ENCODE data around the gene KCNH4.
"Not testable (repeated sequence)": the region's sequence is repeated elsewhere in the genome, so short reads cannot be mapped to it uniquely, and the experiment has no call there.

Gene KCNH4

DNA sequence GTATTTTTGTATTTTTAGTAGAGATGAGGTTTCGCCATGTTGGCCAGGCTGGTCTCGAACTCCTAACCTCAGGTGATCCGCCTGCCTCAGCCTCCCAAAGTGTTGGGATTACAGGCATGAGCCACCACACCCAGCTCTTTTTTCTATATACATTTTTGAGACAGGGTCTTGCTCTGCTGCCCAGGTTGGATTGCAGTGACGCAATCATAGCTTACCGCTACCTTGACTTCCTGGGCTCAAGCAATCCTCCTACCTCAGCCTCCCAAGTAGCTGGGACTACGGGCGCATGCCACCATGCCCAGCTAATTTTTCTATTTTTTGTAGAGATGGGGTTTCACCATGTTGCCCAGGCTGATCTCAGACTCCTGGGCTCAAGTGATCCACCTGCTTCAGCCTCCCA lies 40.3 kb downstream of the KCNH4 start:
- in situ Hi-C loops (cut with MboI; ENCODE audit: low sequenced_read_pairs): not testable (repeated sequence)

DNA sequence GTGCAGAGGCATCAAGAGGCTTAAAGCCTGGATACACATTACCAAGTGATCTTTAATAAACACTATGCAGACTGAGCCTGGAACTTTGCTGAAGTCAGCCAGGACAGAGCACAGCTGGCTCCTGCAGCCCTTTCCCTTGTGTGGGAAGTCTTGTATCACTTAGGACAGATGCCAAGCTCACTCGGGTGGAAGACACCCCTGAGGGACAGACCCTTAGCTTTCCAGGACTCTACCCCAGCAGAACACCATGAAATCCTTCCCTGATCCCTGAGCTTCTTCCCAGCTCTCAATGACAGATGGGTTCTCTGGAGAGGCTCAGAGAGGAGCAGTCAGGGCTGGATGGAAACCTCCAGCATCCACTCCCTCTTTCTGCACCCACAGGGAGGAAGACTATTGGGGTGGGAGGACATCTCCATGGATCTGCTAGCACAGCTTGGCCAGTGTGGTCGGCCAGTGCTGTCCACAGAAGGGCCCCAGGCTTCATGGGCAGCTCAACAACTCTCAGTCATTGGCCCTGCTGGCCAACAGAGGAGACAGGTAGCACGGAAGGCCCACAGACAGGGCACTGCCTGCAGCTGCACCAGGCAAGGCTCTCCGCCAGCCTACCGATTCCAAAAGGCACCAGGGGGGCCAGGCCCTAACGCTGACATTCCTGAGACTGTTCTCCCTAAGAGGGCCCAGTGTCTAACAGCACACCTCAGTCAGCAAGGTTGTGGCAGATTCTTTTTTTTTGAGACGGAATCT lies 42.0 kb downstream of the KCNH4 start:
- in situ Hi-C loops (cut with MboI; ENCODE audit: low sequenced_read_pairs): no loop called here

DNA sequence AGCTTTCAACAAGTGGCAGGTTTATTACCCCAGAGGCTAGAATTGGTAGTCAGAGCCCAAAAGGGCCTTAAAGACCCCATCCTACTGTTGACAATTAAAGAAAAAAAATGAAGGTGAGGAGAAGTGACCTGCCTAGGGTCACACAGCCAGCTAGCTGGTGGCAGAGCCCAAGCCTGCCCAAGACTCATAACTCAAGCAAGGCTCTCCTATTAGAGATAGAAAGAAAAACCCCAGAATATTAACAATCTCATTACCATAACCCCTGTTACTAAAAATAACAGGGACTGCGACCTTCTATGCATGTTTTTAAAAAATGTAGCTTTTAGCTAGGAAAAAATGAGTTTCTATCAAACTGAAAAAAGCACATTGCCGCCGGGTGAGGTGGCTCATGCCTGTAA lies 44.3 kb downstream of the KCNH4 start:
- in situ Hi-C loops (cut with MboI; ENCODE audit: low sequenced_read_pairs): no loop called here

DNA sequence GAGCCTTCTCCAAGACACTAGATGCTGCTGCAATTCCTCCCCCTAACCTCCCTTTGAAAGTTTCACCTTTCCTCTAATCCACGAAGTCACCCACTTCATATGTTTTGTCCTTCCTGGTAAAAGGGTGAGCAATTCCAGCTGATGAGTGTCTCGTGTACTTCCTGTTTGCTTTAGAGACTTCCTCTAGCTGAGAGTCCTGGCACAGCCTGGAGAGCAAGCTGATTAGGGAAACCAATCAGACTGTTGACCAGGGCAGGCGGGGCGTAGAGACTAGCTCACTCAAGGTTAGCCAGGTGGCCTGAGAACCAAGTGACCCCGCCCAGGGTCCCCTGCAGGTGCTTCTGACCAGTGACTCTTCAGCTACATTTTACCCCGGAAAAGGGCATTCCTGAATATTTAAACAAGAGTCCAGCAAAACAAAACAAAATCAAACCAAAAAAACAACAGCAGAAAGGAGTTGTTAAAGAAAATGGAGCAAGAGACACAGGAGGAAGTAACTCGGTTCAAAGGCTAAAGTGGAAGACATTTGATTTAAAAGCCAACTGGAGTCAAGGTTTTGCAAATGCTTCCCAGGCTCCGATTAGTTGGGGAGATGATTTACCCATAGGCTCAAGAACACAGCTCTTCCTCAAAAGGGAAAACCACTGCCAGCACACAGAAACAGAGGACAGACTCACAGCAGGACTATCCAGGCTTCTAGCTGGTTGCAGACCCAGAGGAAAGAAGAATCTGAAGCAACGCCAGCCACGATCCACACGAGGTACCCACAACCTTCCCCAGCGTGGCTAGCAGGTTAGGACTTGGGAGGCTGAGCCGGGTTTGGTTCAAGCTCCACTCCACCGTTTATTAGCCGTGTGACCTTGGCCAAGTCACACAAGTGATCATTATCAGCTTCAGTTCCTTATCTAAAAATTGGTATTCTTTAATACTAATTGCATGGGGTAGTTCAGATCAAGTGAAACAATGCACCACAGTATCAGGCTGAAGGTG lies 45.0 kb downstream of the KCNH4 start:
- in situ Hi-C loops (cut with MboI; ENCODE audit: low sequenced_read_pairs): no loop called here

DNA sequence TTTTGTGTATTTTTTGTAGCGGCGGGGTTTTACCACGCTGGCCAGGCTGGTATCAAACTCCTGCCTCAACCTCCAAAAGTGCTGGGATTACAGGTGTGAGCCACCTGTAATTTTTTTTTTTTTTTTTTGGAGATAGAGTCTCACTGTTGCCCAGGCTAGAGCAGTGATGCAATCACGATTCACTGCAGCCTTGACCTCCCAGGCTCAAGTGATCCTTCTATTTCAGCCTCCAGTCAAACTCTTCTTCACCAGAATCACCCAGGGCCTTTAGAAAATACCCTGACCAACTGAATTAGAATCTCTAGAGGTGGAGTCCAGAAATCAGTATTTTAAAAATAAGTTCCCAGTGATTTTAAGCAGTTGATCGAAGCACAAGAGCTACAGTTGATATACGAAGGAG lies 45.8 kb downstream of the KCNH4 start:
- in situ Hi-C loops (cut with MboI; ENCODE audit: low sequenced_read_pairs): no loop called here

DNA sequence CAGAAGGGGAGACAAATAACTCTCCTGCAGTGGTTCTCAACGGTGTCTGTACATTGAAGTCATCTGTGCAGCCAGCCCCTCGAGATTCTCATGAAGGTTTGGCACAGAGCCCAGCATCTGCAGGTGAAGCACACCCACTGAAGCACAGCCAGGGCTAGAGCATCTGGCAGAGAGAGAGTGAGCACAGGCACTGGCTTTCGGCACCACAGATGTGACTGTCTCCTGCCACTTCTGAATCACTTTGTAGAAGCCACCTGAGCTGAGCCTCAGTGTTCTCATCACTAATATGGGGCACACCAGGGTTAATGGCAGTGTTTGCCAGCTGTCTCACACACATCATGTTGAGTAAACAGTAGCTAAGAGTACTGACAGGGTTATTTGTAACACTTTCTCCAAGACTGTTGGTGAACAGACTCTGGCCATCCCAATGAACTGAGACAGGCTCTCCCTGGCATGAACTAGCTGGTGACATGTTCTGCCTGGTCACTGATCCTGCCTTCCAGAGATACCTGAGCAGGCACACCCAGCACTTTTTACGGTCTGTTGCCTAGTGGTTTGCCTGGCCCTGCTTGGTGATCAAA lies 47.4 kb downstream of the KCNH4 start:
- in situ Hi-C loops (cut with MboI; ENCODE audit: low sequenced_read_pairs): no loop called here

DNA sequence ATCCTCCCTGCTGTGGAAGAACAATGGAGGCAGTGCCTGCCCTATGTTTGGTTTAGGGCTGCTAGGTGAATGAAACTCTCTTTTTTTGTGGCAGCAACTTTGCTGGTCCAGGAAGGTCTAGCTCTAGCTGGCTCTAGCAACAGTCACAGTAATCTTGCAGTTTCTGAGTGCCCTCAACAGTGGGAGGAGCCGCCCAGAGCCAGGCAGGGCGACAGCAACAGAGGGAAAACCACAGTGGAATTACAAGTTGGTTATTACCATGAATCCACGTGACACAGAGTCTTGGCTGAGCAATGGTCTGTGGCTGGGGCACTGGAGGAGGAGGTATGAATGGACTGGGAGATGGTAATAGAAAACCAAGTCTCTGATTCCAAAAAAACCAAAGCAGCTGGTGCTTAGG lies 48.0 kb downstream of the KCNH4 start:
- in situ Hi-C loops (cut with MboI; ENCODE audit: low sequenced_read_pairs): no loop called here

DNA sequence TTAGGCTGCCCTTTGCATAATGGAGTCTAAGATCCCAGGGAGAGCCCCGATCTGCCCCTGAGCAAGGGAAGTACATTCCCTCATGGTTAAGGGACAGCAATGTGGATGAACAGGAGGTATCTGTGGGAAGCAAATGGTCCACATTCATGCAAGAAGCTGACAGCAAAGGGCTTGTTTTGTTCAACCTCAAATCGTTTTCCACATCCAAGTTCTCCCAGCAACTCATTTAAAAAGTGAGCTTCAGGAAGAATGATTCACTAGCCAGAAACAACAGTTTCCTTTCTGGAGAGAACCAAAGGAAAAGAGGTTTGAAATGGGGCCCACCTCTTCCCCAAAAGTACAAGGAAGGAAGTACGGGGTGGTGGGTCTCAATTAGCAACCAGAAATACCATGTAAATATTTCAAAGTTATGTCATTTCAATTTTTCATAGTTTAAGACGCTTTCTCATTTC lies 48.9 kb downstream of the KCNH4 start:
- in situ Hi-C loops (cut with MboI; ENCODE audit: low sequenced_read_pairs): no loop called here

DNA sequence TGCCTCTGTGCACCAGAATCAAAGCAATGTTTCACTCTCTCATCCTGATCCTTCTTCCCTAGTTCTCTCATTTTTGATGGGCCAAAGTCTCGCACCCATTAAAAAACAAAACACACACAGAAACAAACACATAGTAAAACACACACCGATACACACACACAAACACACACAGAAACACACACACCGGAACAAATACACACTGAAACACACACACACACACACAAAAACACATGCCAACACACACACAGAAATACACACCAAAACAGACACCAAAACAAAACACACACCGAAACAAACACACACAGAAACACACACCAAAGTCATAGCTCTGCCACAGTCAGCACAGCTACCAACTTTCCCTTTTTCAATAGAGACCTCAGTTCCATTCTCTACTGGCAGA lies 49.7 kb downstream of the KCNH4 start:
- in situ Hi-C loops (cut with MboI; ENCODE audit: low sequenced_read_pairs): no loop called here

DNA sequence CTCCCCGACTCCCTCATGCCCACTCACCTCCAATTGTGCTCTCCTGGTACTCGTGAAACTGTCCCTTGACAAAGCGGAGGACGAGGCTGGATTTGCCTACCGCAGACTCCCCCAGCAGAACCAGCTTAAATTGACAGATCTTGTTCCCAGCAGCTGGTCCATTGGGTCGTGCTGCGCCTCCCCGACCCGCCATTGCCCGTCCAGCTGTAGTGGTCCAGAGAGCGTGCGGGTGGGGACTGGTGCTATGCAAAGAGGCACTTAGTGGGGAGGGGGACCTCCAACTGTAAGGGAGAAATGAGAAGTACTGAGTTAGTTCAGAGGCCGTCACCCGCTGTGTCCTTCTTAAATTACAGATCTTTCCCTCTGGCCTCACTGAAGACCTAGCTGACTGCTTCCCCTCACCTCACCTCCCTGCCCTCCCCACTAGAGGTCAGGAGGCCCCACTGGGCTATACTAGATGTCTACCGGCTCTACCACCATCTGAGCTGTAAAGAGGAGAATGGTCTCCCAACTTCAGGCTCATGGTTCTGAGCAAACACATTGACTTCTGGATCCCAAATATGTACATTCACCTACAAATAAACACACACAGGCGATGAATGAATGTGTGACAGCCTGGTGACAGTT lies 50.5 kb downstream of the KCNH4 start:
- in situ Hi-C loops (cut with MboI; ENCODE audit: low sequenced_read_pairs): no loop called here

DNA sequence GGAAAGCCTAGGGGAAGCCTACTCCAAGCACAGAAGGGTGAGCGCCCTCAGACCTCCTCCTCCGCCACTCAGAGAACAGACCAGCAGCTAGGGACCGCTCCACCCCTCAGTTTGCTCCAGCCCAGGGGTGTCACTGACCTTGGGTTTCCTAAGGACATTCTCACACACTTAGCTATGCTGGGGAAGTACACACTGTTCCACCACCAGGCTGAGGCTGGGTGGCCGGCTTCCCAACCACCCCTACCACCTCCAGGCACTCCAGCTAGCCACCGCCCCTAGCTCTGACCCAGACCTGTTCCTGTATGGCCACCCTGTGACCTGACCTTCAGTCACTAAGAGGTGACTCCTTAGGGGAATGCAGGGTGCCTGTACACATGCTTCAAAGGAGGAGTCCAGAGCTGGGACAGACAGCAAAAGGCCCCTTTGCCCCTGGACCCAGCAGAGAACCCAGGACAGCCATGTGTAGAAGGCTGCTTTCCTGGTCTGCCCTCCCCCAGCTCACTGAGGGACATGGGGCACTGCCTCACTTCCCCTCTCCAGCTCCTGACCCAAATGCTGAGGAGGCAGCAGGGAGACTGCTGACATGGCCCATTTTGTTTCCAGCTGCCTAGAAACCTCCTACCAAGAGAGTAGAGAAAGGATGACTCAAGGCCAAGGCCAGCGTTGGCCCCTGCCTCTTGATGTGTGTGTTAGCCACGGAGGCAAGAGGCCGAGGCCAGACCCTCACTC lies 51.7 kb downstream of the KCNH4 start:
- in situ Hi-C loops (cut with MboI; ENCODE audit: low sequenced_read_pairs): no loop called here

DNA sequence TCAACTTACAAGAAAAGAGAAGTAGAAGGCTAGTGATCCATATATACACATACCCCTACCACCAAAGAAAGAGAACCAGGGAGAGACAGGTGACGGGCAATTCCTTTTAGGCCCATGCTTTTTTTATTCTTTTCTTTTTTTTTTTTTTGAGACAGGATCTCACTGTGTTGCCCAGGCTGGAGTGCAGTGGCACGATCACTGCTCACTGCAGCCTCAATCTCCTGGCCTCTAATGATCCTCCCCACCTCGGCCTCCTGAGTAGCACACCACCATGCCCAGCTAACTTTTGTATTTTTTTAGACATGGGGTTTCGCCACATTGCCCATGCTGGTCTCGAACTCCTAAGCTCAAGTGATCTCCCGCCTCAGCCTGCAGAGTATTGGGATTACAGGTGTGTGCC lies 53.5 kb downstream of the KCNH4 start:
- in situ Hi-C loops (cut with MboI; ENCODE audit: low sequenced_read_pairs): no loop called here

DNA sequence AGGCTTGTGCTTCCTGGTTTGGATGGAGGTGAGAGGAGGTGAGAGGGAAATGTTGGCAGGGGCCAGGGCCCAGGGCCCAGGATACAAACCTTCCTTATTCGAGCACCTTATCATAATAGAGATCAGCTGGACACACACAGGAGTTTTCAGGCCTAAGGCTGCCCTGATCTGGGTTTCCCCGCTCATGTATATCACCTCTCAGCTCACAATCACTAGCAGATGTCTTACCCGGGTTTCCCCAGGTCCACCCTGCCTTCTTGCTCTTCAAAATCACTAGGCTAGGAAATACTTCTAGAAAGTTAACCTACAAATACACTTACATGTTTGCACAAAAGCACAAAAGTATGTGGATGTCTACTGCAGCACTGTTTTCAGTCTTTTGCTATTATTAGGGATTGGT lies 54.1 kb downstream of the KCNH4 start:
- in situ Hi-C loops (cut with MboI; ENCODE audit: low sequenced_read_pairs): no loop called here

DNA sequence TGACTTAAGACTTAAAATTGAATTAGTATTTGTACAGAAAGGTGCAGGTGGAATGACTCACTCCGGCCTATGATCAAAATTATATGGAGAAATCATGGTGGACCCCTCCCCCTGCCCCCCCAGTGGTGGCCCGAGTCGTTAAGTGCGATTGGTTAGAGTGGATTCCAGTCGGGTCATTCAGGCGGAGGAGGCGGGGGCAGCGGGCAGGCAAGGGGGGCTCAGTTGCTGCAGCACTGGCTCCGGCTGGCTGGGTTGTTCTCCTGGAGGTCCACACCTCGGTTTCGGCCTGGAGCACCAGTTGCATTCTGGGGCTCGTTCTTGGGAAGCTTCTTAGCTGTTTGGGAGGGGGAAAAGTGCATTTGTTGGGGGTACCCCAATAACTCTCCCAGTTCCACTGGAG lies 55.4 kb downstream of the KCNH4 start:
- in situ Hi-C loops (cut with MboI; ENCODE audit: low sequenced_read_pairs): no loop called here

DNA sequence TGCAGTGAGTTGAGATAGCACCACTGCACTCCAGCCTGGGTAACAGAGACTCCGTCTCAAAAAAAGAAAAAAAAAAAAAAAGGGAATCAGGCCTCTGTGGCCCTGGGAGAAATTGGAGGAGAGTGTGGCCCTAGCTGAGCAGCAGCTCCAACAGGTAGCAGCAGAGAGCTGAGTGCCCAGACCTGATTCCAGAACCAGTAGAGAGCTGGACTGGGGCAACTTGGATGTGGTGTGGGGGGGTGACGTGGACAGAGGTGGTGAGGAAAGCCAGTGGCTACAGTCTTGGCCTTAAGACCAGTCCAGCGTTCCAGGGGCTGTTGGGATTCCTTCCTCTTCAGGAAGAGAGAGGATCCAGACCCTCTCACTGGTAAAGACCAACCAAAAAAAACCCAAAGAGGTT lies 56.7 kb downstream of the KCNH4 start:
- in situ Hi-C loops (cut with MboI; ENCODE audit: low sequenced_read_pairs): no loop called here

DNA sequence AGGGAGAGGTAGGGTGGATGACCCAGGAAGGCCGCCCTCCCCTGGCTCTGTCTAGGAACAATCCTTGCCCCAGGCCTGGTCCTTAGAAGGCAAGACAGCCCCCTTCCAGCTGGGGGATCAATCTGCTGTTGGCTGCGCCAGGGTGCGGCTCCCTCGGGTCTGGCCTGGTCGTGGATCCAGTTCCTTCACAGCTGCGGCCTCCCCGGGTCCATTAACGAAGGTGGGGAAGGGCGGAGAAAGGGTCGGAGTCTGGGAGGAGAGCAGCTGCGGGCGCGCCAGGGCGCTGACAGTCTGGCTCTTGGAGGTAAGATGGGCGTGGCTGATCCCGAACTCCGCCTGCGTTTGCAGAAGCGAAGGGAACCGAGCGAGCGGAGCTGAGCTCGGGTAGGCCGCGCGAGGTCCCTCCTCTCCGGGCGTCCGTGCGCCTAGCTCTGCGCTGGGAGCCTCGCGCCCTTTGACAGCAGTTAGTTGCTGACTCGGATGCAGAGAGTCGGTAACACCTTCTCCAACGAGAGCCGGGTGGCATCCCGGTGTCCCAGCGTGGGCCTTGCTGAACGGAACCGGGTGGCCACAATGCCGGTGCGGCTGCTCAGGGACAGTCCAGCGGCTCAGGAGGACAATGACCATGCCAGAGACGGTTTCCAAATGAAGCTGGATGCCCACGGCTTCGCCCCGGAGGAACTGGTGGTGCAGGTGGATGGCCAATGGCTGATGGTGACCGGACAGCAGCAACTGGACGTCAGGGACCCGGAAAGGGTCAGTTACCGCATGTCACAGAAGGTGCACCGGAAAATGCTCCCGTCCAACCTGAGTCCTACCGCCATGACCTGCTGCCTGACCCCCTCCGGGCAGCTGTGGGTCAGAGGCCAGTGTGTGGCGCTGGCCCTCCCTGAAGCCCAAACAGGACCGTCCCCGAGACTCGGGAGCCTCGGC lies 58.3 kb downstream of the KCNH4 start, which contains the start of gene HSPB9:
Gene HSPB9 (plus strand): TSS at position 434 of the 933 bp plus-strand sequence. CDS start 47 bp downstream, at position 481.
- in situ Hi-C loops (cut with MboI; ENCODE audit: low sequenced_read_pairs): no loop called here

DNA sequence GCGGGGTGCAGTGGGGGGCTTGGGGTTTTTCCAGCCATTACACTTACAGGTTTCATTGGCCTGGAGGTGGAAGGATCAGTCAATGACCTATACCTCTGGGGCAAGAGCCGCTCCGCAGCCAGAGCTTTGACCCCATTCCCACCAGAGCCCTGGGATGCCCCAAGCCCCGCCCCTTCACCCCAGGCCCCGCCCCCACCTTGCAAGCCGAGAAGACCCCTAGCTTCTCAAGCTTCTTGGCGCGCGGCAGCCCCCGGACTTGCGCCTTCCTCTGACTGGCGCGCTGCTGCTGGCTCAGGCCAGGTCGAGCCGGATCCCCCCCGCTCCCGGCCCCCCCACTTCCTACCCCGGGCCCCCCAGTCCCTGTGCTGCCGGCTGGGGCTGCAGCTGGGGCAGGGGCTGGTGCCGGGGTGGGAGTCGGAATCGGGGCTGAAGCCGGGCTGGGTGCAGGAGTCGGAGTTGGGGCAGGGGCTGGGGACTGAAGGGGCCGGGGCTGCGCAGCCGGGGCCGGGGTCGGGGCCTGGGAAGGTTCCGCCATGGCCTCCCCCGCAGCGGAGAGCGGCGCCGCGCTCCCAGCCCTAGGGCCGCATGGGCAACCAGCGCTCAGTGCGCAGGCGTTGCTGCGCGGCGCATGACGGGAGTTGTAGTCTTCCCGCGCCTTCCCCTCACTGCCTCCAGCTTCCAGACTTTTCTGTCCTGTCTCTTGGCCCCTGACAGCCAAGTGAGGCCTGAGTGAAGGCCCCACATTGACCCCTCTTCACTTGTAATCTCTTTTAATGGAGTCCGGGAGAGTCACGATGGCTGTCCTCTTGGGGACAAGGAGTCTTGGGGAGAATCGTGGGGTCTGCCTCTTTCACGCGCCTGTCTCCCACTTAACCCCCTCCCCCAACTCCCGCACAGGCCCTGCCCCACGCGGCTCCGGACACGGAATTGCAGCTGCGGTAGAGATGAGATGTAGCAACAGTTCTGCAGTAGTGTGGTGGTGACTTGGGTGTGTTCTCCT lies 59.9 kb downstream of the KCNH4 start, which contains the start of gene KAT2A:
Gene KAT2A (minus strand): TSS at position 598 of the 1,000 bp plus-strand sequence. CDS start 63 bp downstream, at position 535.
- in situ Hi-C loops (cut with MboI; ENCODE audit: low sequenced_read_pairs): no loop called here
